NCI-H82 treated with DMSO at 0.1 percent for 48 hours (cell line): ENCODE results near the gene CREG1.
"Not testable (repeated sequence)": the region's sequence is repeated elsewhere in the genome, so short reads cannot be mapped to it uniquely, and the experiment has no call there.

Experiments used
- DNase-seq: peaks from one replicate; lab custom pipeline; 2025; ENCODE audit not compliant: unreplicated experiment; lab: John Stamatoyannopoulos, UW

Gene CREG1

DNA sequence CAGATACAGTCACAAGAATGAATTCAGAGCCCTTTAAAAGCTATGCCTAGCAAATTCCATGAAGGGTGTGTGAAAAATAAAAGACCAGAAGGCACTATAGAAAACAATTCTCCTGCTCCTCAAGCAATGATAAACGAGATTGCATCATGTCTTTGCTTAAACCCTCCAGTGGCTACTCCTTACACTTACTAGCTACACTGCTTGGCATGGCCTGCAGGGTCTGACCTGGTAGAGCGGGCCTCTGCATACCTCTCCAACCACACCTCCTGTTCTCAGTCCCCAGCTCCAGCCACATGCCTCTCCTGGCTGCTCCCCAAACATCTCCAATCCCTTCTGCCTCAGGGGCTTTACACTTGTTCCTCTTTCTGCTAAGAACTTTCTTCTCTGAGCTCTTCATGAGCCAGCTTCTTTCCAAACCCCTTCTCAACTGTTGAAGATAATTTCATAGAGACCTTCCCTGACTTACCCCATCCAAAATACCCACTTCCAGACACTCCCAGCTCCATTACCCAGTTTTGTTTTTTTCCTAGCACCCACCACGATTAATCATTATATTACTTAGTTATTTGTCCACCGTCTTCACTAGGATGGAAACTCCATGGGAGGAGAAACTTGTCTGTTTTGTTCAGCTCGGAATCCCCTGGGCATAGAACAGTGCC lies 11.2 kb upstream of the CREG1 start:
- no peak for DNase-seq

DNA sequence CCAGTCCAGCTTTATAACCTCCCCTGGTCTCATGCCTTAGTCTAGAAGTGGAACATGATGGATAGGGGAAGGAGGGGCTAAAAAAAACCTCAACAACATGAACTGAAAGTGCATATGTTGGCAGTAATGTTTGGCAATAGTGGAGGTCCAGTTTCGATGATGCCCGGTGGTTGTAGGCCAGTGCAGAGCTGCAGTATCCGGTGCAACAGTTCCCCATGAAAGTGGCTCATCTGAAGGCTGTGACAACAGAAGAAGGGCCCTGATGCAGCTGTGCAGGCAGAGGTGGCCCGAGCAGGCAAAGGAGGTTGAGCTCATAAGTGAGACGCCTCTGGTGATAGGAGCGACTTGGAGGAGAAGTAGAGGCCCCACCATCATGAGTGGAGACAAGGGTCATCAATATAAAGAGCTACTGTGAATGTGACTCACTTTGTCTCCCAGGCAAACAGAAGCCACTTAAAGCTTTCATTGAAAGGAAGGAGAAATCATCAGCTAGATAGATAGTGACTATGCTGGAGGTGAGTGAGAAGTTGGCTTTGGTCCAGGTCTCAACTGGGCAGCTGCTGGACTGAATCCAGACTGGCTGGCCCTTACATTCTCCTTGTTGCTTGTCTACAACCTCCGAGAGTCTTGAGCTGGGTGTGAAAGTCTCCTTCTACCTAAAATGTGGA lies 10.2 kb upstream of the CREG1 start:
- DNase-seq: no peak

DNA sequence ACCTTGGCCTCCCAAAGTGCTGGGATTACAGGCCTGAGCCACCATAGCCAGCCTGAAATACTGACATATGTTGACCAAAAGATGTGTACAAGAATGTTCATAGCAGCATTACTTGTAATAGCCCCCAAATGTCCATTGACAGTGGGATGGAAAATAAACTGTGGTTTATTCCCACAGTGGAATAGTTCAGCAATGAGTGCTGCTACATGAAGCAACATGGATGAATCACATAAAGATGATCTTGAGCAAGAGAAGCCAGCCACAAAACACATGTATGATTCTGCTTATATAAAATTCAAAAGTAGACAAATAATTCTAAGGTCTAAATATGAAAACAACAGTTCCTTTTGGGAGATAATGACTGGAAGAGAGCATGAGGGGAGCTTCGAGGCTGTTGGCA lies 9.1 kb upstream of the CREG1 start:
- no peak for DNase-seq

DNA sequence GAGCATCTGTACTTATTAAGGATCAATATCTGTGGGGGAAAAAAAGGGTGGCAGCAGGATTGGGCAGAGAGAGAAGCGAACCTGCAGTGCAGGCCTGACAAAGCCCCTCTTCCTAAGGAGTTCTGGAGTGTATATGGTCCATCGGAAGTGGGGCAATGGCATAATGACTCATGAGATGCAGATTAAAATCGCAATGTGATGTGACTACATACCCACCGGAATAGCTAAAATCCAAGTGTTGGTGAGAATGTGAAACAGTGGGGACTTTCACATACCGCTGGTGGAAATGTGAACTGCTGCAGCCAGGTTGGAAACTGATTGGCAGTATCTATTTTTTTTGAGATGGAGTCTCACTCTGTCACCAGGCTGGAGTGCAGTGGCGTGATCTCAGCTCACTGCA lies 8.2 kb upstream of the CREG1 start:
- no peak for DNase-seq

DNA sequence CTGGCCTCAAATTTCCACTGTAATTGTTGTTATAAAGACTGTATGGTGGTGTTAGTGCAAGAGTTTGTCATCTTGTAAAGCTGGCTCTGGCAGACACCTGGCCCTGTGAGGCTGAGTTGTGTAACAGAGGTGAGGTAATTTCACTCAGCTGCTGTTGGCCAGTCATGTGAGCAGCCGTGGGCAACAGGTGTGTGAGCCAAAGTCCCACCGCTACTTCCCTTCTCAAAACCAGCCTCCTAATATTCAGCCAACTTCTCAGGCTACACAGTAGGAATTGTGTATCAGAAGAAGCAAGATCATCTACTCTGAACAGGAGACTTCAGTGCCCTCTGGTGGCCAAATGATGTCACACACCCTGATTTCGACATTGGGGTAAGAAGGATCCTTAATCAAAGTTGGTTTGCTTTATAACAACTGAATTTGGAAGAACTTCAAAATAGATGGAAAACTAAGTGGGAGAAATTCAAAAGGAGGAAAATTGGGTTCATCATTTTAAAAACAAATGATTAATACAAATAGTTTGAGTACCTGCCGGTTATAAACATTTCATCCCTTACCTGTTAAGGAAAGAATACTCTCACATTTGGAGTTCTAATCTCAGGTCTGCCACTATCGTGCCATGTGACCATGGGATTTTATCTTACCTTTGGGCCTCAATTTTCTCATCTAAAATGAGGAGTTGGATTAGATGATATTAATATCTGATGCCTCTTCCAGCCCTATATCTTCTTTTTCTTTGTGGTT lies 2.6 kb upstream of the CREG1 start:
- peak; percentile 53 for DNase-seq

DNA sequence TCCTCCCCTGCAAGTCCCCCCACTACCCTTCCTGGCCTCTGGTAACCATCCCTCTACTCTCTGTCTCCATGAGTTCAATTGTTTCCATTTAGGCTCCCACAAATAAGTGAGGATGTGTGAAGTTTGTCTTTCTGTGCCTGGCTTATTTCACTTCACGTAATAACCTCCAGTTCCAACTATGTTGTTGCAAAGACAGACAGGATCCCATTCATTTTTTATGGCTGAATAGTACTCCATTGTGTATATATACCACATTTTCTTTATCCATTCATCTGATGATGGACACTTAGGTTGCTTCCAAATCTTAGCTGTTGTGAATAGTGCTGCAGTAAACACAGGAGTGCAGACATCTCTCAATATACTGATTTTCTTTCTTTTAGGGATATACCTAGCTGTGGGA lies 1.5 kb upstream of the CREG1 start:
- not testable (repeated sequence) for DNase-seq

DNA sequence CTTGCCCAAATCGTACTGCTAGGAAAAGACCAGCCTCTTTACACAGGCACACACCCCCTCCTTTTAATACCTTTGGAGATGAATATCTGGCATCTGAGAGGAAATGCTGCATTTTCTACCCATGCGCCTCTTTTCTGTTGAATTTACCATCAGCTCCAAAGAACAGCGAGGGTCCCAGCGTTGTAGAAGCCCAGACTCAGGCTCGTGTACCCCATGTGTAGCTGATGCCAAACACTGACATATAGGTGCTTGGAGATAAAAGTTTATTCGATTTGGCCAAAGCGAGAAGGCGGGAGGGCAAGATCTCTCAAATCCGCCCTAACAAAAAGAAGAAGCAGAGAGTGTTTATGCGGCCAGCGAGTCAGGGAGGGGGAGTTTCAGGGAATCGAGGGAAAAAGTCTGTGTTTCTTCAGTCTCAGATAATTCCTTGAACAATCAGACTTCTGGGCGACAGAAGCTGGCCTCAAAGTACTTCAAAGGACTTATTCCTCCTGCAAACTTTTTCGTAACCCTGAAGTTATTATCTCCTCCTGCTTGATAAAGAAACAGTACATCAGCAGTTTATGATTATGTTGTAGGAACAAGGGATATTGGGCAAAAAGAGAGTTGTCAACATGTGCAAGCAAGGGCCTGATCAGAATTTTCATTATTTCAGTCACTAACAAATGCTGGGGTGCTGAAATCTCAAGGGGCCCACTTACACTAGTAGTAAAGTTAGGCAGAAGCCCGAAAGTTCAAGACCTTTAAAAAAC lies 642 bp upstream of the CREG1 start:
- DNase-seq: no peak

DNA sequence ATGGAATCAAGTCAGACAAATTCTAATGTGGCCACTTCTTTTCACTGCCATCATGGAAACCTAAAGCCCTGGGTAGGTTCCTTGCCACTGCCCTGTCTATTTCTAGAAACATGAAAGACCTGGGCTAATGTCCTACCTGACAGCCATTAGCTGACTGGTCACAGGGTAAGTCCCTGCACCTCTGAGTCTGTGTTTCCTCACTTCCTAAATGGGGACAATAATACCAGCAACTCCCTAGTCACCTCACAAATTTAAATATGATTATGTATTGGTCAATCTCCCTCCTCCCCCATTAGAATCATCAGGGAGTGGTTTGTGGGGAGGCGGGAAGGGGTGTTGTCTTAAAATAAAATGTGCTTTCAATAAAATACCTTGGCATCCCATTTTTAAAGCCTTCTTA lies 2.2 kb downstream of the CREG1 start:
- no peak for DNase-seq

DNA sequence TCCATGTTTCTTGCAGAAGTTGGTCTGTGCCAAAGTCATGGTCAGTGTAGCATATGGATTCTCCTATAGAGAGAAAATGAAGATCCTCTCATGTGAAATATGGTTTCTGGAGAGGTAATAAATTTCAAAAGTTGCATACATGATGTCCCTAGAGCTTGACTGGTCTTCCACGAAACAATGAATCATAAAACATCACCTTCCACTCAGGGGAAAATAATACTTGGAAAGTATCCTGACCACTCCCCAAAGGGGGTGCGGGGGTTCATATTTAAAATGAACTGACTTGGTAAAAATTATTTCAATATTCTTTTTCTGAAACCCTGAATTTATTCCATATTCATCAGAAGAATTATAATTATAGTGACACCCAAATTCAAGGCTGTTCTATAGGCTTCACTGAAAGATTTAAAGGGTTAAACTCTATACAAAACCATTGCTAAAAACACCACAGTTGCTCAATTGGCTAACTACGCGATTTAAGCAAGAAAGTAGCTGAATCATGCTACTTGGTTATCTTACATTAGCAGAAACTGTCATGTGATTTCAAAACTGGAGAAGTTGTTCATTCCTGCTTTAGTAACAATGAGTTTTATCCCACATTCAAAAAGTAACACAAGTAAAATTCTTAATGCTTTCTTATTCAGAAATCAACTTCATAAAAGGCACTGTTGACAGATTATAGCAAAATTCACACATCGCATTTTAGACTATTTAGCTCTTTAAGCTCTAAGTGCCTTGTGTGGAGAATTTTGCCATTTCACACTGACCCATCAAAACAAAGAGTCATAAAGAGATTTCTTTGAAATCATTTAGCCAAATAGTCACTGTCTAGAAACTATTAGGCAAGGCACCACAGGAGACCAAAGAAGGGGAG lies 5.3 kb downstream of the CREG1 start:
- DNase-seq: no peak

DNA sequence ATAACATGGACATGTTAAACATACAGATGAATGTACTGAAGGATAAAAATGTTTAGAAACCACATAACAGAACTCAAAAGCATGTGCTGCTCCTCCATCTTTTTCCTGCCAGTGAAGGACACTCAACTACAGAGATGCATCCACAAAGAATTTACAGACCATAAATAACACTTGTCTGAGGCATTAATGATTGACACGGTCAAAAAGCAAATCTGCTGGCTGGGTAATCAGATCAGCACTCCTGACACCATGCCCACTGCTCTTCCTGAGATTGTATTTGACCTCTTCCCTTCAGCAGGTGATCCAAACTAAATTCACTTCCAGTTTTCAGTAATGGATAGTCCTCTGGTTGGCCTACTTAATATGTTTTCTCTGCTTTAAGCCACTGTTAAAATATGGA lies 6.6 kb downstream of the CREG1 start:
- DNase-seq: no peak

DNA sequence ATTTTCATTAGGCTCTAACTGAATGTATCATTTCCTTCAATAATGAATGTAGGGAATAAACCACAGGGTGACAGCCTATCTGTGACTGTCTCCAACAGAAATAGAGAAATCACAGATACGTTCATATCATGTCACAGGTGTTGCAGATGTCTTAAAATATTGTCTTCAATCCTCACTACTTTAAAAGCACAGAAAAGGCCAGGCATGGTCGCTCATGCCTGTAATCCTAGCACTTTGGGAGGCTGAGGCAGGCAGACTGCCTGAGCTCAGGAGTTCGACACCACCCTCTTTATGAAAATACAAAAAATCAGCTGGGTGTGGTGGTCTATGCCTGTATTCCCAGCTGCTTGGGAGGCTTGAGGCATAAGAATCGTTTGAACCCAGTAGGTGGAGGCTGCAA lies 8.2 kb downstream of the CREG1 start:
- no peak for DNase-seq

DNA sequence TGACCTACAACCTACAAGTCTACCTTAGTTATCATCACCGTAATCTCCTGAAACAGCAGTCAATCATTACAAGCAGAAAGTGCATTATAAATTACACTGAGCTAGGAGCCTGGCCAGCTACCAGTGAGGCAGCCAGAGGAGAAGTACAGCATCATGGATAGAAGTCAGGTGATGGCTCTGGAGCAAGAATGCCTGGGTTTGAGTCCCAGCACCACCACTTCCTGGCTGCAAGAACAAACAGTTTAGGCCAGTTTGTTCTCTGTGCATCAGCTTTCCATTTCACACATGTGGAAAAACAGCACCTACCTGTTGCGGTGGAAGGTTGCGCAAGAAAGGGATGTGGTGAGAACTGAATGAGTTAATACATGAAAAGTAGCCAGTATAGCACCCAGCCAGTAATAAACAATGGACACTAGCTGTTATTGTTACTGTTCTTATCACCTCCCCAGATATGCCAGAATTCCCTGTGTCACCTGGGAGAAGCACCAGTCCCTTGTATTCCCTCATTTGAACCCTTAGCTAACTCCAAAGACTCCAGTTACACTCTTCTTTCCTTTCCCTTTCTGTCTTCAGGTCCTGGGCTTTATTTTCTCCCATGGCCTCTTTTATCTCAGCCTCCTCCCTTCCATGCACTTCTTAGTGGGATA lies 9.0 kb downstream of the CREG1 start:
- no peak for DNase-seq

DNA sequence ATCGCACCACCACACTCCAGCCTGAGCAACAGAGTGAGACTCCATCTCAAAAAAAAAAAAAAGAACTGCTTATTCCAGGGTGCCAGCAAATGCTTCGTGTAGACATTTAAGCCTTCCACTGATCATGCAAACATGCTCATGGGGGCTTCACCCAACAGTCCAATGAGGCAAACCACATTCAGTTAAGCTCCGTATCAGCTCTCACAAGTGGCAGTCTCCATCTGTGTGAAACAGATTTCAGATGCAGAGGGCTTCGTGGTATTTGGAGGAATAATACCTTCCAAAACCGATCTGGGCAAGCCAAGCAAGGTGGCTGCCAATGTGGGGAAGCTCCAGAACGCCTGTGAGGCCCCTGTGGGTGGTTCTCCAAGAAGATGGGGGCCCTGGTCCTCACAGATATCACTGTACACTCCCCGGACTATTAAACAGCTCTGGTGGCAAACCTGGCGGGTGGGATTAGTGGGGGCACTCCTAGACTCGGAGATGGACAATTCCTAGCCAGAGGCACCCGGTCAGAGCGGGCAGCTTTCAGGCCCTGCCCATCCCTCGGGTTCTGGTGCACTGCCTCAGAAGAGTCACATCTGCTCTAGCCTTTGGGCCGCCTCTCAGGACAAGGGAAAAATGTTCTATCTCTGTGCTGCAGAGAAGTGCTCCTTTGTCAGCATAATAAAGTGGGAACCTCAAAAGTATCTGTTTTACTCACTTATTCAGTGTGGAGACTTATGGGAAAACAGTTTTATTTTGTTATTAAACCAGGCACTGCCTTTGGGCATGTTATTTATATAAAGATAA lies 10.2 kb downstream of the CREG1 start:
- DNase-seq: no peak

DNA sequence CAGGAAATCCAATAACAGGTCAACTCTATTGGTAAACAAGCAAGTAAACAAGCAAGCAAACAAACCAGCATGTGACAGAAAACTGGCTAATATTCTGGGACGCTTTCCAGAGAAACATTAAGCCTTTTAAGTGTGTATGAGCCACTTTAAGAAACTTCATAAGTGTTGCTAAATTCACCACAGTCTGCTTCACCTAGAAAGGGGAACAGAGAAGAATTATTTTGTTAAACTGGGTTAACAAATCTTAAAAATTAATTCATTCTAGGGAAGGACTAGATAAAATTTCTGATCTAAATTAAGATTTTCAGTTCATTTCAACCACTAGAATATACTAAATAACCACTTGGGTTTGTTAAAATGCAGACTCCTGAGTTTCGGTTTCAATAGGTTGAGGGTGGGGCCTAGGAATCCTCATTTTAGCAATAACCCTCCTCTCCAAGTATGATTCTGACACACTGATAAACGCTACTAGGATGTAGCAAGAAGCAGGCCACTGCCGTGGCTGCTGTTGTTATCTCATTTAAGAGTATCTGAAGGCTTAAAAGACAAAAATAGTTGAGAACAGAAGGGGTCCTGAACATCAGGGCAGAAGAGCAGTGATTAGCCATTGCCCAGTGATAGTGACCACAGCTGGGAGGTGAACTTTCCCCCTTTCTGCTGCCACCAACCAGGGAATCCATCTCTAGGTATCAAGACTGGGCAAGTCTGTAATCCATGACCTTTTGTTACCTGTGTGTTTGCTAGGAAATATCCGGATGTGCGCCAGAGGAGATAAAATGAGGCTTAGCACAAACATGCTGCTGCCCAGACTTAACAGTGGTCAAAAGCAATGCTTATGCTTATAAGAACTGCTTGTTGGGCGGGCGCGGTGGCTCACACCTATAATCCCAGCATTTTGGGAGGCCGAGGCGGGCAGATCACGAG lies 11.2 kb downstream of the CREG1 start:
- no peak for DNase-seq

DNA sequence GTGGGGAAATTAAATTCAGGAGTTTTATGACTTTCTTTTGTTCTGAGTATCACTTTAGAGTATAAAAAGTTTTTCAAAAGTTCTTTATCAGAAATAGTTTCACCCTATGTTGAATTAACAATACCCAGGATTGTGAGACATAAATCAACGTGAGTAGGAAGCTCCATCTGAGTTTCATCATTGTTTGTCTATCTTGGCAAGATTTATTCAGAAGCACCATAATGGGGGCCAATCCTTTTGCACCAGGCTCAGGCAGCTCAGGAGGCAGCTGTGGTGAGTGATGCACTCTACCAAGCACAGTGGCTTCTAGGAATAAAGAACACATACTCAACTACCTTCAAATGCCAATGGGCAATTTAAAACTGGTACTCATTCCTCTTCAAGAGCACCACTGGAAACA lies 12.0 kb downstream of the CREG1 start:
- no peak for DNase-seq

DNA sequence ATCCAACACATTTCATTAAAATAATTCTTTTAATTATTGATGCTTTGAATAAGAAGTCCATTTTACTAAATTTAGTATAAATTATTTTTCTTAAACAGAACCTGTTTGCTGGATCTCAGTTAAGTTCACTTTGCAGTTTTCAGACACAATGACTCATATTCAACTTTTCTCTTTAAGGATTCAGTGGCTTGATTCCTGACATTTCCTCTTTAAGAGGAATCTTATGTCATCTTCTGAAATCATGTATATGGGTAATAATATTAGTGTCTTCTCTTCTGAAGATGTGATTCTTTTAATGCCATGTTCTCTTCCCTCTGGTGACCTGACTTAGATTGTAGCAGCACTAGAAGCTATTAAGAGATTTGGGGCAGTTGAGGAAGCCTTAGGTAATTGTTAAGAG lies 12.6 kb downstream of the CREG1 start:
- DNase-seq: no peak

DNA sequence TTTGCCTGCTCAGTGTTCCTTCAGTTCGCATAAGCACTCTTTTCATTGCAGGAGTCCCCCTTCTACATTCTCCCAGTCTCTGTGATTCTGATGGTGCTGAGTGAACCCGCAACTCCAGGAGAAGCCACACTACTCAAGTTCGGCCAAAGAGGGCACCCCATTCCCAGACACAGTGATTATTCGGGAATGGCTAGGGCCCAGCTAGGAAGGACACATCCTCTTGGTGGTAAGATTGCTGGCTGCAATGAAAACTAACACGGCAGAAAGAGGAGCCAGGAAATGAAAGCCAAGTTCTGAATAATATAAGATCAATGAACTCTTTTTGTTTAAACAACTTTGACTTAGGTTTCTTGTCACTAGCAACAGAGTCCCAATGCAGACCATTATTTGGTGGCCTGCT lies 14.9 kb downstream of the CREG1 start:
- DNase-seq: no peak

DNA sequence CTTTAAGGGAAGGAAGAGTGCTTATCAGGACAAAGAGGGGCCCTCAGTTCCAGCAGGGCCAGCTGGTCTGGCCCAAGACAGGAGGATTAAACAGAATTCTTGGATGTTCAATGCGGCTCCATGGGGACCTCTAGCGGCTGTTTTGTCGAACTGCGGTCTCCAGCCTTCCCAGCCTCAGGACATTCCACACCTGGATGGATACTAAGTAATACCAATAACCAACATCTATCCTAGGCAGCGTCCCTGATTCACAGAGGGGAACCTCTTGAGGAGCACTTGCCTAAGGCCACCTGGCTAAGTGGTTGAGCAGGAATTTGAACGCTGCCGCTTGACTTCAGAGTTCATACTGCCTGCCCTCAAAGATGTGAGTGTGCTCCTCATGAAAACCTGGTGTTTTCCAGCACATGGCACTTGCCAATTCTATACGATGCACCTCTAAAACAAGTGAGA lies 19.7 kb downstream of the CREG1 start:
- DNase-seq: peak; percentile 62
